H1 (cell line): ENCODE results near the gene ELMO2. TPM values are rescaled to one million over a fixed set of nuclear protein-coding genes. Genes with fewer than 3 reads are reported as not detected.

Experiments used
- CTCF ChIA-PET: fragments of 300-600 bp; sonication (Branson Sonifier 250); formaldehyde crosslinking; loops from one replicate; lab custom pipeline; 2021; ENCODE audit not compliant: partially characterized antibody; lab: Charles Lee
- POLR2A ChIA-PET: fragments of 300-600 bp; sonication (Branson Sonifier 250); formaldehyde crosslinking; loops from one replicate; lab custom pipeline; 2021; ENCODE audit warnings: inconsistent platforms; ENCODE audit not compliant: partially characterized antibody; lab: Charles Lee
- DNase-seq, 2 experiments: peaks; one replicate each; pipeline versions ENCODE4 v3.0.0 to v3.0.0-alpha.2; 2010 to 2022; ENCODE audit warnings: low spot score in 2 of 2, low read depth in 1 of 2, mixed read lengths in 1 of 2
- FAIRE-seq: peaks from 2 replicates; lab custom pipeline; 2011; peaks lifted over from hg19 to GRCh38; lab: Jason Lieb, UNC
- H2AFZ ChIP-seq: 2 replicates; pipeline ENCODE4 v1.8.1; 2012; ENCODE audit warnings: low read length, inconsistent platforms
- H2AK5ac ChIP-seq: 2 replicates; pipeline ENCODE4 v1.6.1; 2013; ENCODE audit warnings: low read depth, low read length
- H2BK120ac ChIP-seq: replicated peaks from 2 replicates; pipeline ENCODE3; 2013; ENCODE audit warnings: low read depth, low read length, inconsistent platforms
- H2BK12ac ChIP-seq: 2 replicates; pipeline ENCODE4 v1.6.1; 2013; ENCODE audit warnings: low read depth, low read length
- H2BK15ac ChIP-seq: 2 replicates; pipeline ENCODE4 v1.6.1; 2013; ENCODE audit warnings: low read length
- H2BK20ac ChIP-seq: 2 replicates; pipeline ENCODE4 v1.6.1; 2013; ENCODE audit warnings: low read length
- H2BK5ac ChIP-seq: 2 replicates; pipeline ENCODE4 v1.6.1; 2013; ENCODE audit warnings: low read depth, low read length
- H3K14ac ChIP-seq: 2 replicates; pipeline ENCODE4 v1.6.1; 2013; ENCODE audit warnings: inconsistent platforms; ENCODE audit not compliant: insufficient read length
- H3K18ac ChIP-seq: 2 replicates; pipeline ENCODE4 v1.6.1; 2013; ENCODE audit warnings: low read length; ENCODE audit errors: extremely low read depth
- H3K23ac ChIP-seq: 2 replicates; pipeline ENCODE4 v1.6.1; 2013; ENCODE audit warnings: inconsistent platforms; ENCODE audit not compliant: insufficient read length
- H3K23me2 ChIP-seq: 2 replicates; pipeline ENCODE4 v1.6.1; 2013; ENCODE audit warnings: low read depth, low read length
- H3K27ac ChIP-seq: 2 replicates; pipeline ENCODE4 v1.6.1; 2011; ENCODE audit warnings: low read depth, low read length, inconsistent platforms
- H3K27me3 ChIP-seq, 4 experiments: replicated peaks in 1 of 4; 1 replicate in 1 of 4; 2 replicates in 3 of 4; pipeline versions ENCODE4 v1.6.1 to v1.8.1; 2011 to 2013; ENCODE audit warnings: low read length in 3 of 4, mild to moderate bottlenecking in 3 of 4, inconsistent platforms in 2 of 4, mixed read lengths in 2 of 4, moderate library complexity in 1 of 4; ENCODE audit not compliant: control insufficient read depth in 3 of 4, insufficient read depth in 3 of 4; ENCODE audit errors: extremely low read depth in 1 of 4
- H3K36me3 ChIP-seq, 4 experiments: 2 replicates each; pipeline versions ENCODE4 v1.6.1 to v1.8.1; 2011 to 2013; ENCODE audit warnings: mild to moderate bottlenecking in 4 of 4, low read length in 3 of 4, moderate library complexity in 2 of 4, control low read depth in 1 of 4, inconsistent platforms in 1 of 4; ENCODE audit not compliant: insufficient read depth in 4 of 4, control insufficient read depth in 2 of 4
- H3K4ac ChIP-seq: replicated peaks from 2 replicates; pipeline ENCODE3; 2013; ENCODE audit warnings: low read length, low read depth, mixed read lengths, inconsistent platforms; ENCODE audit not compliant: insufficient read length
- H3K4me1 ChIP-seq, 4 experiments: replicated peaks in 1 of 4; 1 replicate in 1 of 4; 2 replicates in 3 of 4; pipeline versions ENCODE4 v1.6.1 to v1.8.1; 2011 to 2013; ENCODE audit warnings: low read length in 3 of 4, inconsistent platforms in 2 of 4, mixed read lengths in 1 of 4; ENCODE audit not compliant: insufficient read depth in 4 of 4, control insufficient read depth in 3 of 4
- H3K4me2 ChIP-seq, 2 experiments: 2 replicates each; pipeline versions ENCODE4 v1.6.1 to v1.8.1; 2011 to 2013; ENCODE audit warnings: low read depth in 2 of 2, low read length in 2 of 2, control low read depth in 1 of 2, inconsistent platforms in 1 of 2, mild to moderate bottlenecking in 1 of 2; ENCODE audit not compliant: insufficient read depth in 1 of 2
- H3K4me3 ChIP-seq, 4 experiments: fragments of 200-600, 300-600 bp in 1 of 4; sonication (generic), shearing (Covaris generic), sonication (Bioruptor Twin) in 1 of 4; 2 replicates each; pipeline versions ENCODE4 v1.5.1 to v1.8.1; 2011 to 2016; ENCODE audit warnings: low read length in 4 of 4, low read depth in 3 of 4, control low read depth in 2 of 4, inconsistent platforms in 2 of 4, mild to moderate bottlenecking in 2 of 4, mixed read lengths in 1 of 4, moderate library complexity in 1 of 4; ENCODE audit not compliant: insufficient read depth in 2 of 4; ENCODE audit errors: extremely low read depth in 1 of 4
- H3K56ac ChIP-seq: replicated peaks from 2 replicates; pipeline ENCODE3; 2013; ENCODE audit warnings: low read depth, mild to moderate bottlenecking, mixed read lengths, low read length, inconsistent platforms; ENCODE audit not compliant: insufficient read length
- H3K79me1 ChIP-seq: 2 replicates; pipeline ENCODE4 v1.6.1; 2013; ENCODE audit warnings: low read depth, low read length, control low read depth
- H3K79me2 ChIP-seq, 2 experiments: 2 replicates each; pipeline versions ENCODE4 v1.6.1 to v1.8.1; 2012 to 2013; ENCODE audit warnings: low read length in 2 of 2, mild to moderate bottlenecking in 2 of 2, inconsistent platforms in 1 of 2; ENCODE audit not compliant: insufficient read depth in 2 of 2, control insufficient read depth in 1 of 2
- H3K9ac ChIP-seq, 4 experiments: replicated peaks in 1 of 4; 1 replicate in 1 of 4; 2 replicates in 3 of 4; pipeline versions ENCODE4 v1.6.1 to v1.8.1; 2011 to 2013; ENCODE audit warnings: low read depth in 3 of 4, low read length in 3 of 4, control low read depth in 2 of 4, mild to moderate bottlenecking in 2 of 4, moderate library complexity in 2 of 4, inconsistent platforms in 1 of 4; ENCODE audit errors: extremely low read depth in 1 of 4
- H3K9me3 ChIP-seq, 2 experiments: 2 replicates each; pipeline versions ENCODE4 v1.6.1 to v1.8.1; 2012 to 2013; ENCODE audit warnings: mild to moderate bottlenecking in 2 of 2, moderate library complexity in 2 of 2, control low read depth in 1 of 2, inconsistent platforms in 1 of 2, low read depth in 1 of 2, low read length in 1 of 2, mixed read lengths in 1 of 2; ENCODE audit not compliant: insufficient read depth in 2 of 2
- H4K20me1 ChIP-seq, 2 experiments: replicated peaks in 1 of 2; 2 replicates each; pipeline versions ENCODE3 to v1.8.1; 2011 to 2013; ENCODE audit warnings: inconsistent platforms in 2 of 2, low read length in 2 of 2, mild to moderate bottlenecking in 1 of 2; ENCODE audit not compliant: insufficient read depth in 2 of 2, control insufficient read depth in 1 of 2
- H4K5ac ChIP-seq: 2 replicates; pipeline ENCODE4 v1.6.1; 2013; ENCODE audit warnings: low read length, low read depth, mixed read lengths, inconsistent platforms; ENCODE audit not compliant: insufficient read length
- H4K8ac ChIP-seq: 2 replicates; pipeline ENCODE4 v1.8.0; 2013; ENCODE audit warnings: mild to moderate bottlenecking, moderate library complexity, low read length, inconsistent platforms; ENCODE audit not compliant: insufficient read depth; ENCODE audit errors: extremely low read depth
- H4K91ac ChIP-seq: replicated peaks from 2 replicates; pipeline ENCODE3; 2013; ENCODE audit warnings: low read length, mixed read lengths, inconsistent platforms; ENCODE audit not compliant: insufficient read length
- CEBPB ChIP-seq: IDR thresholded peaks from 2 replicates; pipeline ENCODE4 v1.6.1; 2012; ENCODE audit warnings: low read depth, low read length
- MAFK ChIP-seq: IDR thresholded peaks from 2 replicates; pipeline ENCODE4 v1.6.1; 2012; ENCODE audit warnings: low read depth, mild to moderate bottlenecking, improper control_type of control experiment, low read length
- POLR2A ChIP-seq, 2 experiments: IDR thresholded peaks; 1 replicate in 1 of 2; 2 replicates in 1 of 2; pipeline ENCODE4 v1.6.1; 2011; ENCODE audit warnings: low read depth in 2 of 2, low read length in 2 of 2, mild to moderate bottlenecking in 2 of 2; ENCODE audit errors: control extremely low read depth in 1 of 2
- WGBS, 2 experiments: shearing (Covaris generic) in 1 of 2; methylation state at CpG; one replicate each; pipeline versions ENCODE4 v1.1.6 to v1.1.7; 2013 to 2015; ENCODE audit warnings: low lambda C conversion rate in 2 of 2, mixed read lengths in 2 of 2, inconsistent platforms in 1 of 2, low coverage in 1 of 2, missing lambda C conversion rate in 1 of 2; ENCODE audit not compliant: insufficient replicate concordance in 2 of 2, insufficient coverage in 1 of 2, insufficient read length in 1 of 2; ENCODE audit errors: extremely low coverage in 1 of 2, missing lambda C conversion rate in 1 of 2; 5-methylcytosine and 5-hydroxymethylcytosine counted together
- polyA plus RNA-seq, 7 experiments: library from polyadenylated mRNA; depleted of rRNA in 3 of 7; stranded (reverse) in 5 of 7; unstranded in 2 of 7; fragments of >200 nt in 5 of 7; fragments of 200-250 nt in 2 of 7; gene quantifications; 1 replicate in 5 of 7; 2 replicates in 1 of 7; 4 replicates in 1 of 7; pipeline versions ENCODE4 v1.2.1 to v1.2.3, GENCODE V29; 2011 to 2013; ENCODE audit warnings: missing spikeins in 2 of 7, mixed read lengths in 2 of 7
- total RNA-seq: library from RNA; stranded (reverse); fragmentation: NEBNext Ultra II Directional; extraction: Animal tissue kit (Norgen Biotek cat#: 25700); gene quantifications from 2 replicates; pipeline ENCODE4 v1.2.1, GENCODE V29; 2021

Gene ELMO2
- total and polyA plus RNA-seq, 2 of the 8 experiments (the other 6 are each of a cell fraction or from before 2014, with no cell fraction given): 34.3 to 39.7 TPM

DNA sequence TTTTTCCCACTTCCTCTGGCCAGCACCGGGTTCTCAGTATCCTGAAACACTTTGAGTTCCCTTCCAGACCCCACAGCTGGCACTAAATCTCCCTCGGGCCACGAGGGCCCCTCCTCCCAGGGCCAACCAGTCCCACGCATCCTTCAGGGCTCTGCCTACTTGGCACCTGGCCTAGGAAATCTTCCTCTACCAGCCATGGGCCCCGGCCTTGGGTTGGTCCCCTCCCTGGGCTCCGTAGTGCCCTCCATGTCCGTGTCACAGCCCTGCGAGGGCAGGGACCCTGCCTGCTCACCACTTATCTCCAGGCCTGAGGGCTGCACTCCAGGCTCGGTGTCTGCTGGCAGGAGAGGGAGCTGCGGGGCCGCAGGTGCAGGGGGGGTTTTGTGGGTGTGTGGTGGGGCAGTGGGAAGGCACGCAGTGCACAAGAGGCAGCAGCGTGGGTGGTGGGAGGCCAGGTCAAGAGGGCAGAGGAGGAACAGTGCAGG is 49.3 kb downstream of the ELMO2 start:
- peaks cover 7 to 21% of the 10 kb centered on the region in 2 experiments for H4K20me1 ChIP-seq
- POLR2A ChIA-PET: interaction anchor here (0.9 to 1.9 kb wide), 3 partner anchors 8 to 16 kb away, joined by 3 to 7 read pairs (median 3); no protein-coding TSS in a partner anchor
- peaks cover 0 to 11% (median 3%) of the 10 kb centered on the region in 4 experiments; a peak in 7 of 8 replicates for H3K36me3 ChIP-seq
- TF ChIP-seq MAFK (no peak), POLR2A (IDR thresholded peaks at IDR 0.05; ENCODE audit: control extremely low read depth in 1 of 2, low read depth in 2 of 2, low read length in 2 of 2) (no peak), CEBPB (no peak)

More for the DNA sequence above, 49.3 kb downstream of the ELMO2 start:
- Histone ChIP-seq H3K18ac (no peak overlapping the region), H3K27me3 (no peaks in the 10 kb centered on the region), H2BK12ac (no peak overlapping the region), H3K4me3 (no peak overlapping the region), H2AFZ (no peak overlapping the region), H3K79me2 (no peaks in the 10 kb centered on the region; a peak in 1 of 4 replicates), H3K14ac (no peak overlapping the region), H2BK20ac (no peak overlapping the region), H3K9ac (no peak overlapping the region), H2AK5ac (no peak overlapping the region), H3K4me1 (no peaks in the 10 kb centered on the region), H3K4me2 (no peak overlapping the region), H4K91ac (no peak overlapping the region), H4K8ac (no peak overlapping the region), H3K4ac (no peak overlapping the region), H2BK15ac (no peak overlapping the region), H3K23ac (no peak overlapping the region), H2BK5ac (no peak overlapping the region), H3K9me3 (no peaks in the 10 kb centered on the region), H3K56ac (no peak overlapping the region), H3K27ac (no peak overlapping the region), H3K23me2 (no peaks in the 10 kb centered on the region), H3K79me1 (peaks cover 4% of the 10 kb centered on the region; the same call in 1 of the 2 replicates), H4K5ac (no peak overlapping the region), H2BK120ac (no peak overlapping the region)
- 93% methylated on average over 11 of the region's 13 CpGs; no CpG with 5 or more reads in 1 of the 2 experiments for WGBS, 2 experiments
- FAIRE-seq (no peak), DNase-seq (no peak)
- CTCF ChIA-PET: interaction anchor here (0.8 to 5.5 kb wide), 2 partner anchors 8 to 44 kb away, joined by 3 to 29 read pairs; no protein-coding TSS in a partner anchor
